Osteoblast (primary cell): ENCODE data around the gene S100Z. TPM values are rescaled to one million over a fixed set of nuclear protein-coding genes. Genes with fewer than 3 reads are reported as not detected.

Source experiments
- DNase-seq: peaks from one replicate; pipeline ENCODE4 v3.0.0; 2011; ENCODE audit warnings: low spot score, mixed read lengths; ENCODE audit not compliant: insufficient read length; ENCODE audit errors: missing footprints
- H2AFZ ChIP-seq: 2 replicates; pipeline ENCODE4 v1.6.0; 2011; ENCODE audit warnings: mild to moderate bottlenecking, low read length
- H3K27ac ChIP-seq: 2 replicates; pipeline ENCODE4 v1.5.1; 2011; ENCODE audit warnings: mild to moderate bottlenecking, low read depth, low read length, moderate library complexity
- H3K27me3 ChIP-seq: 2 replicates; pipeline ENCODE4 v1.6.0; 2012; ENCODE audit warnings: mild to moderate bottlenecking, control low read depth, inconsistent platforms, low read length, moderate library complexity; ENCODE audit not compliant: insufficient read depth
- H3K36me3 ChIP-seq: 2 replicates; pipeline ENCODE4 v1.5.1; 2011; ENCODE audit warnings: mild to moderate bottlenecking, low read length, control low read depth, moderate library complexity; ENCODE audit not compliant: insufficient read depth
- H3K4me1 ChIP-seq: 2 replicates; pipeline ENCODE4 v1.5.1; 2011; ENCODE audit warnings: mild to moderate bottlenecking, low read length, control low read depth, moderate library complexity; ENCODE audit not compliant: insufficient read depth
- H3K4me2 ChIP-seq: 2 replicates; pipeline ENCODE4 v1.6.0; 2011; ENCODE audit warnings: mild to moderate bottlenecking, low read length; ENCODE audit not compliant: insufficient read depth
- H3K4me3 ChIP-seq: fragments of 200-600 bp; sonication (generic); 3 replicates; pipeline ENCODE4 v1.5.1; 2012; ENCODE audit warnings: mild to moderate bottlenecking, low read length, inconsistent platforms; ENCODE audit not compliant: insufficient read depth
- H3K79me2 ChIP-seq: 2 replicates; pipeline ENCODE4 v1.6.0; 2012; ENCODE audit warnings: mild to moderate bottlenecking, low read length, control low read depth, inconsistent platforms; ENCODE audit not compliant: insufficient read depth
- H3K9me3 ChIP-seq: 2 replicates; pipeline ENCODE4 v1.5.1; 2011; ENCODE audit warnings: low read depth, low read length, control low read depth
- H4K20me1 ChIP-seq: 2 replicates; pipeline ENCODE4 v1.6.0; 2012; ENCODE audit warnings: mild to moderate bottlenecking, low read length, control low read depth; ENCODE audit not compliant: insufficient read depth
- CTCF ChIP-seq: IDR thresholded peaks from 2 replicates; pipeline ENCODE4 v1.5.1; 2011; ENCODE audit warnings: mild to moderate bottlenecking, low read depth, low read length, moderate library complexity; ENCODE audit errors: extremely low read depth
- total RNA-seq: library from RNA; depleted of rRNA; stranded (reverse); fragments of >200 nt; gene quantifications from 2 replicates; pipeline ENCODE4 v1.2.3, GENCODE V29; 2012

Gene S100Z
- total RNA-seq, 1 donor, result not detected

- Histone ChIP-seq H3K4me1 (no peaks in the 10 kb centered on the region), H3K4me3 (no peak overlapping the region), H3K27me3 (no peaks in the 10 kb centered on the region), H3K79me2 (no peaks in the 10 kb centered on the region), H3K36me3 (no peaks in the 10 kb centered on the region), H4K20me1 (no peaks in the 10 kb centered on the region), H3K4me2 (no peak overlapping the region), H2AFZ (no peak overlapping the region), H3K27ac (no peak overlapping the region), H3K9me3 (no peaks in the 10 kb centered on the region)
- TF ChIP-seq CTCF, result no peak
- no peak for DNase-seq
These were observed 9.9 kb downstream of the S100Z start for GRCh38 chr5:76859591-76860247.

DNA sequence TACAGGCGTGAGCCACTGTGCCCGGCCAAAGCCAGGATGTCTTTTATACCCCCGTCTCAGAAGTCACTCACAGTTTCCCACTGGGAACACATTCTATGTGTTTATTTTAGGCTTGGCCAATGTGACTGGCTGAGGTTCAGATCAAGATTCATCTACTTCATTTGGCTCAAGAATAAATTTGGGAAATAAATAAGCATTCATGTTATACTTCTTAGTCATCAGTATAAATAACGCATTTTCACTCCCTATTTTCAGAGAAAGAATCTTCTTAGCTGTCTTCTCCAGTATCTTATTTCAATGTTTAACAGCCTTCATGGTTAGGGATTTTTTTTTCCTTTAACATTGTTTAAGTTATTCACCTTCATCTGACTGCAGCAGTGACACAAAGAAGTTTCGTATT lies 11.8 kb downstream of the S100Z start:
- Histone ChIP-seq H3K79me2 (no peaks in the 10 kb centered on the region), H3K4me3 (no peak overlapping the region), H2AFZ (no peak overlapping the region), H3K27me3 (no peaks in the 10 kb centered on the region), H3K4me2 (no peak overlapping the region), H3K36me3 (no peaks in the 10 kb centered on the region), H3K9me3 (no peaks in the 10 kb centered on the region), H4K20me1 (no peaks in the 10 kb centered on the region), H3K27ac (no peak overlapping the region), H3K4me1 (no peaks in the 10 kb centered on the region)
- DNase-seq, result no peak
- no peak for TF ChIP-seq CTCF

GRCh38 chr5:76863001-76863400 lies 13.2 kb downstream of the S100Z start:
- DNase-seq, result no peak
- no peak for TF ChIP-seq CTCF
- Histone ChIP-seq H4K20me1 (no peaks in the 10 kb centered on the region), H3K79me2 (no peaks in the 10 kb centered on the region), H3K9me3 (no peaks in the 10 kb centered on the region), H3K27ac (no peak overlapping the region), H3K36me3 (no peaks in the 10 kb centered on the region), H3K4me2 (no peak overlapping the region), H2AFZ (no peak overlapping the region), H3K4me3 (no peak overlapping the region), H3K4me1 (no peaks in the 10 kb centered on the region), H3K27me3 (no peaks in the 10 kb centered on the region)

GRCh38 chr5:76866503-76866902 lies 16.7 kb downstream of the S100Z start:
- Histone ChIP-seq H3K4me3 (no peak overlapping the region), H3K4me1 (no peaks in the 10 kb centered on the region), H3K4me2 (no peak overlapping the region), H3K27me3 (no peaks in the 10 kb centered on the region), H3K36me3 (no peaks in the 10 kb centered on the region), H4K20me1 (no peaks in the 10 kb centered on the region), H3K27ac (no peak overlapping the region), H3K9me3 (no peaks in the 10 kb centered on the region), H2AFZ (no peak overlapping the region), H3K79me2 (no peaks in the 10 kb centered on the region)
- no peak for DNase-seq
- TF ChIP-seq CTCF, result no peak
